Esophagus (tissue), 2 donors: ENCODE measurements around the gene INSM1. TPM values are rescaled to one million over a fixed set of nuclear protein-coding genes. Genes with fewer than 3 reads are reported as not detected.

Source experiments
- H3K27ac ChIP-seq, 2 donors: one replicate each; pipeline ENCODE4 v1.5.1; 2013; ENCODE audit warnings: low read depth in 2 of 2, mild to moderate bottlenecking in 2 of 2, inconsistent platforms in 1 of 2, low read length in 1 of 2, moderate library complexity in 1 of 2
- H3K27me3 ChIP-seq, 2 donors: one replicate each; pipeline ENCODE4 v1.6.1; 2013; ENCODE audit warnings: low read length in 2 of 2, control low read depth in 1 of 2, mild to moderate bottlenecking in 1 of 2; ENCODE audit not compliant: insufficient read depth in 2 of 2, control insufficient read depth in 1 of 2
- H3K36me3 ChIP-seq, 2 donors: one replicate each; pipeline ENCODE4 v1.6.1; 2013; ENCODE audit warnings: low read length in 1 of 2; ENCODE audit not compliant: control insufficient read depth in 2 of 2, insufficient read depth in 2 of 2
- H3K4me1 ChIP-seq, 2 donors: one replicate each; pipeline ENCODE4 v1.6.1; 2013; ENCODE audit warnings: low read length in 1 of 2; ENCODE audit not compliant: control insufficient read depth in 2 of 2, insufficient read depth in 2 of 2
- H3K4me3 ChIP-seq, 2 donors: one replicate each; pipeline ENCODE4 v1.5.1; 2013; ENCODE audit warnings: low read length in 2 of 2, mild to moderate bottlenecking in 2 of 2, low read depth in 1 of 2, moderate library complexity in 1 of 2
- H3K9me3 ChIP-seq, 2 donors: one replicate each; pipeline ENCODE4 v1.6.1; 2013; ENCODE audit warnings: mild to moderate bottlenecking in 2 of 2, low read depth in 1 of 2, low read length in 1 of 2, moderate library complexity in 1 of 2; ENCODE audit not compliant: control insufficient read depth in 2 of 2, insufficient read depth in 1 of 2
- WGBS, 2 donors: extraction: QIAGEN DNeasy Blood & Tissue Kit; methylation state at CpG; one replicate each; pipeline ENCODE4 v1.1.7; 2013; 5-methylcytosine and 5-hydroxymethylcytosine counted together
- polyA plus RNA-seq, 2 donors: library from polyadenylated mRNA; stranded (reverse); fragments of 200-250 nt; gene quantifications; one replicate each; pipeline ENCODE4 v1.2.3, GENCODE V29; 2013
- donor health status: healthy with polysubstance abuse.
- donor health status: Bipolar disorder and iron deficiency.

INSM1 gene
- under 1 TPM; 0.02 TPM for polyA plus RNA-seq

GRCh38 chr20:20367575-20368417, at the start of gene INSM1:
Gene INSM1, plus strand, starts transcription at chr20:20368104. Its CDS starts 164 bp downstream, at chr20:20368268.
- peaks cover 10 to 41% of the 10 kb centered on the region in 2 donors for H3K27me3 ChIP-seq
- peak within 1 kb of the TSS; percentile 24 to 49 for H3K4me3 ChIP-seq
- no peak within 1 kb of the TSS for H3K27ac ChIP-seq
- H3K4me1 ChIP-seq, result peaks cover 18 to 31% of the 10 kb centered on the region in 2 donors
- H3K9me3 ChIP-seq, result peaks cover 0 to 3% of the 10 kb centered on the region in 2 donors
- WGBS, 2 donors, result 2% methylated on average over 60 to 108 of the region's 108 CpGs
- no peaks in the 10 kb centered on the region for H3K36me3 ChIP-seq

GRCh38 chr20:20318365-20319161, 49.3 kb upstream of the INSM1 start:
- no peaks in the 10 kb centered on the region for H3K36me3 ChIP-seq
- no peaks in the 10 kb centered on the region for H3K4me1 ChIP-seq
- H3K27me3 ChIP-seq, result no peaks in the 10 kb centered on the region
- H3K27ac ChIP-seq, result no peak overlapping the region
- H3K9me3 ChIP-seq, result no peaks in the 10 kb centered on the region
- H3K4me3 ChIP-seq, result no peak overlapping the region
- WGBS, 2 donors, result 75% methylated on average over 9 of the region's 9 CpGs

- no peaks in the 10 kb centered on the region for H3K36me3 ChIP-seq
- 50 to 61% methylated on average over 1 of the region's 1 CpG for WGBS, 2 donors
Measured at GRCh38 chr20:20321134-20321533, 46.8 kb upstream of the INSM1 start.

GRCh38 chr20:20321917-20322316, 46.0 kb upstream of the INSM1 start:
- no peaks in the 10 kb centered on the region for H3K4me1 ChIP-seq
- H3K27ac ChIP-seq, result no peak overlapping the region
- no peaks in the 10 kb centered on the region for H3K27me3 ChIP-seq
- no peaks in the 10 kb centered on the region for H3K9me3 ChIP-seq
- no peaks in the 10 kb centered on the region for H3K36me3 ChIP-seq
- H3K4me3 ChIP-seq, result no peak overlapping the region
- 83 to 100% methylated on average over 1 of the region's 1 CpG for WGBS, 2 donors

More at GRCh38 chr20:20321134-20321533, 46.8 kb upstream of the INSM1 start:
- H3K4me3 ChIP-seq, result no peak overlapping the region
- no peaks in the 10 kb centered on the region for H3K4me1 ChIP-seq
- no peaks in the 10 kb centered on the region for H3K27me3 ChIP-seq
- H3K27ac ChIP-seq, result no peak overlapping the region
- no peaks in the 10 kb centered on the region for H3K9me3 ChIP-seq

GRCh38 chr20:20322912-20323311, 45.0 kb upstream of the INSM1 start:
- no peak overlapping the region for H3K27ac ChIP-seq
- 84 to 86% methylated on average over 6 of the region's 6 CpGs for WGBS, 2 donors

GRCh38 chr20:20327746-20328145, 40.2 kb upstream of the INSM1 start:
- no peaks in the 10 kb centered on the region for H3K36me3 ChIP-seq
- no peaks in the 10 kb centered on the region for H3K27me3 ChIP-seq
- no peak overlapping the region for H3K27ac ChIP-seq
- H3K4me1 ChIP-seq, result no peaks in the 10 kb centered on the region
- no peak overlapping the region for H3K4me3 ChIP-seq
- H3K9me3 ChIP-seq, result peaks cover 0 to 2% of the 10 kb centered on the region in 2 donors
- WGBS, 2 donors, result 87 to 89% methylated on average over 6 of the region's 6 CpGs

More at GRCh38 chr20:20322912-20323311, 45.0 kb upstream of the INSM1 start:
- Histone ChIP-seq H3K4me1 (no peaks in the 10 kb centered on the region), H3K9me3 (no peaks in the 10 kb centered on the region), H3K4me3 (no peak overlapping the region), H3K27me3 (no peaks in the 10 kb centered on the region), H3K36me3 (no peaks in the 10 kb centered on the region)

- Histone ChIP-seq H3K27ac (no peak overlapping the region), H3K9me3 (peaks cover 0 to 2% of the 10 kb centered on the region in 2 donors), H3K4me1 (no peaks in the 10 kb centered on the region), H3K36me3 (no peaks in the 10 kb centered on the region), H3K4me3 (no peak overlapping the region), H3K27me3 (no peaks in the 10 kb centered on the region)
- 87 to 89% methylated on average over 13 of the region's 13 CpGs for WGBS, 2 donors
Measured at GRCh38 chr20:20329564-20329963, 38.3 kb upstream of the INSM1 start.

- H3K27me3 ChIP-seq, result no peaks in the 10 kb centered on the region
- H3K27ac ChIP-seq, result no peak overlapping the region
- peaks cover 0 to 2% of the 10 kb centered on the region in 2 donors for H3K9me3 ChIP-seq
- 47 to 54% methylated on average over 1 of the region's 1 CpG for WGBS, 2 donors
- H3K36me3 ChIP-seq, result no peaks in the 10 kb centered on the region
- H3K4me1 ChIP-seq, result no peaks in the 10 kb centered on the region
- H3K4me3 ChIP-seq, result no peak overlapping the region
Measured at GRCh38 chr20:20331156-20331555, 36.7 kb upstream of the INSM1 start.

GRCh38 chr20:20331817-20332216, 36.1 kb upstream of the INSM1 start:
- H3K27me3 ChIP-seq, result no peaks in the 10 kb centered on the region
- H3K36me3 ChIP-seq, result no peaks in the 10 kb centered on the region
- no peak overlapping the region for H3K27ac ChIP-seq
- no peaks in the 10 kb centered on the region for H3K4me1 ChIP-seq
- peaks cover 0 to 4% of the 10 kb centered on the region in 2 donors for H3K9me3 ChIP-seq
- H3K4me3 ChIP-seq, result no peak overlapping the region
- 85 to 88% methylated on average over 2 of the region's 2 CpGs for WGBS, 2 donors
